ENCODE results near the gene CYB5R2.

- no peak for TF ChIP-seq EZH2 (IDR thresholded peaks at IDR 0.05; ENCODE audit: low read depth)
- no peak for TF ChIP-seq CTCF (conservative IDR thresholded peaks at IDR 0.05)
Measured at GRCh38 chr11:7691759-7692350, 18.6 kb upstream of the CYB5R2 start.

All from PC-9 (cell line).